ENCODE data around the gene THADA. TPM values are rescaled to one million over a fixed set of nuclear protein-coding genes. Genes with fewer than 3 reads are reported as not detected.

The THADA gene
- total RNA-seq, 1 experiment from 2014 or later, result 20.1 TPM

GRCh38 chr2:43361286-43361685, 234.6 kb downstream of the THADA start:
- peaks cover 4 to 8% of the 10 kb centered on the region in 2 experiments for H3K4me1 Mint-ChIP-seq
- no peaks in the 10 kb centered on the region for H3K9me3 Mint-ChIP-seq
- TF ChIP-seq CTCF (conservative IDR thresholded peaks at IDR 0.05), result no peak
- Histone ChIP-seq H3K9me3 (ENCODE audit: control insufficient read depth, low read depth, low read length) (no peaks in the 10 kb centered on the region), H4K8ac (replicated peaks; ENCODE audit: insufficient read length, low read depth, low read length) (no peak overlapping the region), H3T11ph (ENCODE audit: low read length) (no peak overlapping the region), H3K23ac (ENCODE audit: insufficient read length, low read depth, low read length) (no peak overlapping the region), H3K4me1 (ENCODE audit: insufficient read depth, low read length) (no peaks in the 10 kb centered on the region), H2BK12ac (ENCODE audit: insufficient read length, low read depth, low read length) (no peak overlapping the region), H3K18ac (ENCODE audit: insufficient read length, low read depth, low read length) (no peak overlapping the region), H2BK5ac (ENCODE audit: insufficient read length, low read length) (no peak overlapping the region), H3K4me2 (ENCODE audit: insufficient read depth, insufficient read length, low read length) (no peak overlapping the region), H2BK20ac (ENCODE audit: low read depth, low read length, poor library complexity, severe bottlenecking) (no peak overlapping the region), H4K20me1 (ENCODE audit: control insufficient read depth, insufficient read depth, insufficient read length) (no peaks in the 10 kb centered on the region), H3K56ac (ENCODE audit: insufficient read length, low read depth, low read length) (no peak overlapping the region), H3K79me1 (ENCODE audit: insufficient read depth, low read depth, low read length, poor library complexity, severe bottlenecking) (no peaks in the 10 kb centered on the region), H2AFZ (ENCODE audit: low read length) (no peak overlapping the region), H3K14ac (ENCODE audit: insufficient read depth, low read length) (no peak overlapping the region), H3K4ac (ENCODE audit: low read depth, low read length) (no peak overlapping the region), H4K91ac (ENCODE audit: insufficient read length, low read depth, low read length) (no peak overlapping the region), H3K27ac (ENCODE audit: insufficient read length, low read depth, low read length) (no peak overlapping the region), H3K79me2 (ENCODE audit: insufficient read depth, low read length) (no peaks in the 10 kb centered on the region), H3K23me2 (ENCODE audit: insufficient read length, low read depth, low read length, poor library complexity, severe bottlenecking) (no peaks in the 10 kb centered on the region), H2BK15ac (ENCODE audit: low read depth, low read length) (no peak overlapping the region), H2AK5ac (ENCODE audit: insufficient read length, low read length) (no peak overlapping the region), H2BK120ac (ENCODE audit: low read depth, low read length, poor library complexity, severe bottlenecking) (no peak overlapping the region), H4K5ac (ENCODE audit: insufficient read length, low read depth, low read length) (no peak overlapping the region), H3K27me3 (ENCODE audit: insufficient read depth, low read length) (no peaks in the 10 kb centered on the region), H3K9ac (ENCODE audit: extremely low read depth, insufficient read length, low read length) (no peak overlapping the region)
- no peak overlapping the region for H3K27ac Mint-ChIP-seq
- no peak overlapping the region for H3K4me3 Mint-ChIP-seq
- H3K36me3 Mint-ChIP-seq (ENCODE audit: insufficient read depth in 1 of 3, low read depth in 3 of 3), result no peaks in the 10 kb centered on the region
- WGBS (ENCODE audit: extremely low coverage, insufficient read length, low lambda C conversion rate), result no CpG with 5 or more reads among the region's 2 CpGs
- DNase-seq, result no peak
- H3K27me3 Mint-ChIP-seq (ENCODE audit: low read depth), result no peaks in the 10 kb centered on the region

Data from H9 (cell line).